Neural progenitor cell (in vitro differentiated cells): Measurements from ENCODE around the gene JAG2.

ENCODE experiments used
- EZH2 ChIP-seq: fragments of 200-600 bp; sonication (generic); IDR thresholded peaks from 2 replicates; pipeline ENCODE4 v1.6.1; 2017; ENCODE audit warnings: antibody characterized with exemption, mild to moderate bottlenecking, moderate library complexity
- EZH2phosphoT487 ChIP-seq: fragments of 200-600 bp; sonication (generic); IDR thresholded peaks from 2 replicates; pipeline ENCODE4 v1.6.1; 2017; ENCODE audit warnings: antibody characterized with exemption

- no peak for TF ChIP-seq EZH2
- no peak for TF ChIP-seq EZH2phosphoT487
Measured at GRCh38 chr14:105154476-105154871, 14.1 kb downstream of the JAG2 start.
